GM19395 (cell line): Measurements from ENCODE around the gene FSTL4.

Source experiments
- ATAC-seq: cut with Tn5 transposase; IDR thresholded peaks from one replicate; pipeline ENCODE4 v1.9.1; 2021; ENCODE audit warnings: mild to moderate bottlenecking, moderate library complexity; ENCODE audit not compliant: unreplicated experiment

FSTL4 gene

DNA sequence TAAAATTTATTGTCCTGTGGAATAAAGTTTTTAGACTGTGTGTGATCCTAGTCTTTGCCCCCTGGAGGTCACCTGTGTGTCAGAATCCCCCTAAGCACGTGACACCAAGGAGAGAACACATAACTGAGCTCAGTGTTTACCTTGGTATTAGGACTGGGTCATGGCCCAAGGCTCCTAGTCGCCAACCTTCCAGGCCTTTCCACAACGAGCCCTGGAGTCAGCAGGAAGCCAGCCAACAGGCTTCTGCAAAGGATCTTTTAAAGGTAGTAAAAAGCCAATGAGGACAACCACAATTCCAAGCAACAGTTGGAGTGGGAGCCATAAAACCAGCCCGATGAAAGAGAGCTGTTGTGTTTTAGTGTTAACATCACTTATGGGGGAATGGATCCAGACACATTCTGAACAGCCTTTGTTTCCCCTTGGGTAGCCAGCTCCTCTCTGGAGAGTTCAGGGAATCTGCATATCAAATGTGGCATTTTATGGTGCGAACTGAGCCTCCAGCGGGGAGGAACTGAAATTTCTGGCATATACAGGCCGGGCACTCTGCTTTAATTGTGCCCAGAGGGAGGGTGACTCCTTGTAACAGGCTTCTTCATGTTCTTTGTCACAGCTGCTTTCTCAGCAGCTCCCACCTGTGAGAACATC is 239.9 kb downstream of the FSTL4 start:
- no peak for ATAC-seq

DNA sequence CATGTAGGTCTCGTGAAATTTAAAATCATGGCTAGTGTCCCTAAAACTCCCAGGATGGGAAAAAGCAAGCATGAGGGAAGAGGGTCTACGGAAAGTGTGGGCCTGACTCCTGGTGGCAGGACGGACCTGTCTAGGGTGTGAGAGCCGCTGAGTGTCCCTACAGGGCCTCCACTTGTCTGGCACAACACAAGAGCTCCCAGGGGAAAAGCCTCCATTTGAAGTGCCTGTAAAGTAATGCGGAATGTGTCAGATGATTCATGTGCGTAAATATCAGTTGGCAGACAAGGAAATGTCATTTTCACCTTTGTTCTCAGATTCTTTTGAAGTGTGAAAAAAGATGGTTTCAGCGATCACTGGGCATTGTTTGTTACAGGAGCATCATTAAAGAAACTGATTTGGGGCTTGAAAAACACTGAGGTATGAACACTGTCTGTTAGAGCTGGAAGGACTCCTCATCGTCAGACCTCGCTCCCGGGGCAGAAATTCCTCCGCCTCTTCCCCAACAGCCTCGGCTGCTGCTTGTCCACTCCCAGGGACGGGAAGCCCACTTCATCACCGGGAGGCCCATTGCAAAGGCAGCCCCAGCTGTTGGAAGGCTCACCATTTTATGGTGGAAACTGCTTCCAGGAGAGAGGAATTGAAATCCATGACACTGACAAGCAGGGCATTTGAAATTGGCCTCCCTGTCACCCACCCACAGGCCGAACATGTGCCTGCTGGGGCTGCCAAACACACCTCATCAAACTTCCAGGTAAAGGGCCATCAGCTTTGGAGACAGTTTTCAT is 240.8 kb downstream of the FSTL4 start:
- no peak for ATAC-seq

DNA sequence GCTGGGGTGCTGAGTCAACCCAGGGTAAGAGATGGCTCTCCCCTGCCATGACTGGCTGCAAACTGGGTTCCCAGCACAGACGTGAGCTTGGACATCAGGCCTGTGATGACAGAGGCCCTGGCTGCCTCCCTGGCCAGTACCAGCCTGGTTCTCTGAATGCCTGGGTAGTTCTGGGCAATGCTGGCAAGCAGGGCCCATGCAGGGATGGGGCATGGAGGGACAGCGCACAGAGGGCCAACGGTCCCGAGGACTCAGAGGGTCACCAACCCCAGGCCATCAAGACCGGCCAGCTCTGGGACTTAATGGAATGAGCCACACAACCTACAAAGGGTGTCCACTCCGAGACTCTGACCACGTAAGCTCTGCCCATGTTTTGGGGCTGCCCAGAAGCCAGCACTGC is 241.4 kb downstream of the FSTL4 start:
- ATAC-seq, result no peak

DNA sequence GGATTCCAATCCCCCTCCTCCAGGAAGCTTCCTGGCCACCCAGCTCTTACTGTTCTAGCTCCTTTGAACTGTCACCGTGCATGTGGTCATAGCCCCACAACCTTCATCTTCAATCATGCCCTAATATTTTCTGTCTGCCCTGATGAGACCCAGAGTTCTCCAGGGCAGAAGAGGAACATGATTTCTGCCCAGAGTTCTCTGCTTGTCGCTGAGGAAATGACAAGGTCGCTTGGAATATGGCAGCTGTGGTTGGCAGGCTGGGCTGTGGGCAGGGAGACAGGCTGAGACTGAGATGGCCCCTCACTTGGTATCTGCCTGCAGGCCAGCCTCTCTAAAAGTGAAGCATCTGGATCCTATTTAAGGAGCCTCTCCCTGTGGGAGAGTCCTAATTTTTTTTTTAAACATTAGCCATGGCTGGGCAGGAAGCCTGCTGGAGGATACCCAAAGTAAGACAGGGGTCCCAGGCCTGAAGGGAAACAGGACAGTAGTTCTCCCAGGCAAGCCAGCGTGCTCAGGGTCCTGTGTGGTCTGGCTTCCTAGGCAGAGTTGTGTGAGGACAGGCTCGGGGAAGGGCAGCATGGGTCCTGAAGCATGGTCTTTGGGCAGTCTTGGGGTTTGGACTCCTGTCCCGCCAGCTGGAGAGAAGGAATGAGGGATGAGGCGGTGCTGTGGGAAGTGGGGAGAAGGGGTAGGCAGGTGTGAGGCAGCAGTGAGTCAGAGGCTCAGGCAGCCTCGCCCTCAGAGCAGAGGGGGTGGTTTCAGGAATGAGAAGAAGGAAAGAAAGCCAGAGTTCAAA is 242.1 kb downstream of the FSTL4 start:
- no peak for ATAC-seq

DNA sequence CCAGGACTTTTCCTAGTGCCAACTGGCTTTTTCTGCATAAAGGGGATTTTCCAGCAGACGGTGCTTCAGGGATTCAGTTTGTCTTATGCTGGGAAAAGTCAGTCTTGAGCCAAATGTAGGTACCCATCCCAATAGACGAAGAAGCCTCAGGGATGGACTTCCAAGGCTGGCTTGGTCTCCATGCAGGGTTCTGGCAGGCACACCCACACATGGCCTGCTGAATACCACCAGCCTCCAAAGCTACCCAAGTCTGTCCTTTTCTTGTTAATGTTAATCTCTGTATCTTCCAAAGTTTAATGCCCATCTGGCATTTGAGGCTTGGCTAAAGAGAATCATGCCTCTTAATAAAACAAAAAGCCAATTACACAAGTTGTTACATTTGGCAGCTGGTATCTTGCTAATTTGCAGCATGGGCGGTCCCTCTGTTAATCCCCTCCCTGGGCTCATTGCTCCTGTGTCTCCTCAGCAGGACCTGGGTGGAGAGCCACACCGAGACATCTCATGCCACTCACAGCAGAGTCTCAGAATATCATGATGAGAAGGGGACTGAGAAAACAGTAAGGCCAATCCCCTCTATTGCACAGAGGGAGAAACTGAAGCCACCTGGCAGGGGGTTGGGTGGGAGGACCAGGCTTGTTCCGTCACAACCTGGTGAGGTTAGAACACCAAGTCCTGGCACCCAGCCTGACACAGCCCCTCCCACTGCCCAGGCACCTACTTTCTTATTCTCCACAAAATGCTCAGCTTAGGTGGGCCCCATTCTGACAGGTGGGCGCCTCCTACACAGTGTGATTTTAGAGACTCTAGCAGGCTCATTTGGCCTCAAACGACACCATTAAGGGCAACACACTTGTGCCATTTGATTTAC is 243.2 kb downstream of the FSTL4 start:
- no peak for ATAC-seq

GRCh38 chr5:133367984-133368383 is 244.4 kb downstream of the FSTL4 start:
- no peak for ATAC-seq

- ATAC-seq, result no peak
Observed at GRCh38 chr5:133367071-133367786, 245.1 kb downstream of the FSTL4 start.

DNA sequence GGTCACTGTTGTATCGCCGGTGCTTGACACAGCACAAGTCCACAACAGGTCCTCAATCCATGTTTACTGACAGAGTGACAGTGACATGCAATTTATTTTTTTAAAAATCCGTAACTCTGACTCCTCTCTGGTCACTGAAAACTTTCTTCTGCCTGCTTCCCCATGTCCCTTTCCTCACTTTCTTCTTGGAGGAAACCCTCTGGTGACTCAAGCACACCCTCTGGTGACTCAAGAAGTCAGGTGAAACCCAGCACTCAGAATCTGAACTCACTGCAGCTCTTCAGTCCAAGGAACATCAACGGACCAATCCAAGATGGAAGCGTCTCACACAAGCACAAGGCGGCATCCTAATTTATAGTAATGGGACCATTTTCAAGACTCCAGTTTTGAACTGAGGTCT is 245.9 kb downstream of the FSTL4 start:
- ATAC-seq, result no peak

GRCh38 chr5:133365738-133366137 is 246.6 kb downstream of the FSTL4 start:
- no peak for ATAC-seq

DNA sequence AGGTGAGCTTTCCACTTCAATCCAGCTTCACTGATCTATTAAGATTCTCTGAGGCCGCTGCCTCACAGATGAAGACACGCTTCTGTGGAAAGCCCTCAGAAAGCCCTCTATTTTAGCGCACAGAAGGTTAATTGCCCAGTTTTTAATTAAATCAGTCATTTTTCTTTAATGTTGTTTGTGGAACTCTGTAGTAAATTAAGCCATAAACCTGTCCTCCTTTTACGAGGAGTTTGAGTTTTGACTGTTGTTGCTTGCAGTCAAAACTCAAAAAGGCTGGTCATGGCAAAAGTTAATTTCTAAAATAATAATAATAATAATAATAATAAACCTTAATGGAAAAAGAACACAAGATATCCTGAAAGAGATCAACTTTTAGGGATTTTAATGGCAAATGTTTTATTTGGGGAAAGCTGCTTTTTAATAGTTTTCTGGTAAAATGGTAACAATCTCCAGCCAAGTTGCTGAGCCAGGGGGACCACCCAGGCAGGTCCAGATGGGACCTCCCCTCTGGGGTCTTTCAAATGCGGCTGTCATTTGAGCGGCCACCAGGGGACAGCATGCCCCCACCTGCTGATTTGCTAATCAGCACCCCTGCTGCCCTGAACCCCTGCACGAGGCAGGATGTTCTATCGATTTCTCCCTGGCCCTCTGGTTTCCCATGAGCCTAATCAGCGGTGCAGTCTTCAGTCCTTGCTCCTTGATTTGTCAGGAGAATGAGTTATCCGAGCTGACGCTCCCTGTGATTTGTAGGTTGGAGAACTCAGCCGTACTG is 247.2 kb downstream of the FSTL4 start:
- no peak for ATAC-seq

DNA sequence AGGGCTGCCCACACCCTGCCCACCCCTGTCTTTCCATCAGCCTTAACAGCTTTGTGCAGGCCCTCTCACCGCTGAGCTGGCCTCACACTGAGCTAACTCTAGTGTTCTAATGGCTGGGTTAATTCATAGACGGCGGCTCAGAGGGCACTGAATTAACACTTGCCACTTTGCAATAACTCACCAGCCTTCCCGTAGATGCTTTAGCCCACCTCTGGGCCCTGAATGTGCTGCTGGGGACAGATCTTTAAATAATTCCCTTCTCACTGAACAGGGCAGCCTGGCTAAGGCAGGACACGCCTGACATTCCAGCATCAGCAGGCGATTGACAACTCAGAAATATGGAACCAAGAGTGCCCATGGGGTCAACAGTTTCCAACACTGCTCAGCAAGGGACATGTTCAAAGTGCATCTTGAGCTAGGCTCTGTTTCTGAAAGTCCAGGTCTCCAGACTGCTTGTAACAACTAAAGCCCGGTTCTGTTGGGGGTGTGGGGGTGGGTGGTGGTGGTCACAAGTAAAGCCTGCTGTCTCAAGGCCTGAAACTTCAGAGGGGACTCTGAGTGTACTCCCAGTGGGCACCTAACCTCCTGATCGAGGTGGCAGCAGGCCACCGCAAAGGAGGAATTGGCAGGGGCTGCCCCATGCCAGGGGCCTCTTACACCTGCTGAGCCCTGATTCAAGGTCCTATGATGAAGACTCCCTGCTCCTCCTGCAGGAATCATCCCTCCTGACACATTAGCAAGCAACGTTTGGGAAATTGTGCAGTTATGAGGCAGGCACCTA is 248.3 kb downstream of the FSTL4 start:
- ATAC-seq, result no peak

GRCh38 chr5:133362438-133362837 is 249.9 kb downstream of the FSTL4 start:
- ATAC-seq, result no peak

GRCh38 chr5:133361922-133362321 is 250.4 kb downstream of the FSTL4 start:
- no peak for ATAC-seq

- ATAC-seq, result no peak
Observed at GRCh38 chr5:133360693-133361472, 251.5 kb downstream of the FSTL4 start.

- no peak for ATAC-seq
Observed at GRCh38 chr5:133359861-133360260, 252.5 kb downstream of the FSTL4 start.

- no peak for ATAC-seq
Observed at GRCh38 chr5:133358271-133358670, 254.1 kb downstream of the FSTL4 start.

DNA sequence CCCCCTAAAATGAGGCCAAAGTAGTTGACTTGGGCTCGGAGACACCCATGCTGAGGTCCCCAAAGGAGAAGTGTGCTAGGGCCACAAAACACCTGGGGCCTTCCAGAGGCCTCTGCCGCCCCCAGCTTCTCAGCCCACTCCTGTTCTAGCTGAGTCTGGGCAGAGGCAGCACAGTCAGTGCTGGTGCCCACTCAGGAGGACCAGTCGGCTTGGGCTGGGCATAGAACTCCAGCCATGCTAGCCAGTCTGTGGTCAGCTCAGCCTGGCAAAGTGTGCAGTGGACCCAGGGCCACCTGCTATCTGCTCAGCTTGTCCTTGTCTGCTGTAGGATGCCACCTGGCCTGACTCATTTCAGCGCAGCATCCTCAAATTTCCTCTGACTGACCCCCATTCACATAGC is 254.6 kb downstream of the FSTL4 start:
- no peak for ATAC-seq

DNA sequence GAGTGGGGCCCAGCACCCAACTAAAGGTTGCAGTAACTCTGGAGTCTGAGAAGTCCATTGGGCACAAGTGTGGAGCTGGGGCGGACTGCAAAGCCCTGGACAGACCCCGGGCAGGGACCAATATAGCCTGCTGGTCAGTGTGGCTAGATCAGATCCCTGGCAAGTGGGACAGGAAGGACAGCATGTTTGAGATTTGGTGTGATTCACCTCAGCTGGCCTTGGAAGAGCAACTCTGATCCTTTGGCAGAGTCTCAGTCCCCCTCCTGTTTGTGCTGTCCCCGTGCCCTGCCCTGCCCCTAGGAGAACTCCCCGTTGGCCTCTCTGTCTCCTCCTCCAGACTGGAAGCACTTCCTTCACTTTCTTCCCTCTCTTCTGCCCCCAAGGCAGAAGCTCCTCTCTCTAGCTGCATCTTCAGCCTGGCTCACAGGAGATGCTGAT is 255.3 kb downstream of the FSTL4 start:
- ATAC-seq, result no peak
